Daoy (cell line): ENCODE results near the gene VWA8. TPM values are rescaled to one million over a fixed set of nuclear protein-coding genes. Genes with fewer than 3 reads are reported as not detected.

ENCODE experiments used
- DNase-seq: peaks from one replicate; pipeline ENCODE4 v3.0.0-alpha.2; 2015; ENCODE audit warnings: low read depth
- total RNA-seq: library from RNA; depleted of rRNA; stranded (reverse); fragments of >200 nt; shearing (Covaris generic); gene quantifications from 2 replicates; pipeline ENCODE4 v1.2.3, GENCODE V29; 2014

VWA8 gene
- total RNA-seq, 1 experiment from 2014 or later: 10.1 TPM

GRCh38 chr13:41802684-41803444 lies 158.0 kb downstream of the VWA8 start:
- DNase-seq: peak; percentile 34

- DNase-seq: no peak
These were observed 158.7 kb downstream of the VWA8 start for GRCh38 chr13:41802043-41802683.

DNA sequence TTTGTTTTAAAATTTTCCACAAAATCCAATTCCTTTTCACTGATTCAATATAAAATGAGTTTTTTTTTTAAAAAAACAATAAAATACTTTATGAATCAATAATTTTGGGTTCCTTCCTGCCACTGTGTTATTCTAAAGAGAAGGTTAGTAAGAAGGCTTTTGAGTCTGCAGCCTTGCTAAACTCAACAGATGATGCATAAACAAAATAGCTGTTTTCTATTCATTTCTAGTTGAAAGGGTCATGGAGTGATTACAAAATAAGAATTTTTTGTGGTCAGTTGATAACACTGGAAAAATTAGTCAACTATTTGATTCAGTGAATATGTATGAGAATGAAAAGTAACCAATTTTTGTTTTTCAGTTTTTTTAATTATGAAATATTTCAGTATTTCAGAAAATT lies 169.9 kb downstream of the VWA8 start:
- DNase-seq: no peak

GRCh38 chr13:41788552-41788951 lies 172.4 kb downstream of the VWA8 start:
- no peak for DNase-seq

- no peak for DNase-seq
These were observed 175.3 kb downstream of the VWA8 start for GRCh38 chr13:41785402-41786172.

GRCh38 chr13:41782086-41782485 lies 178.8 kb downstream of the VWA8 start:
- no peak for DNase-seq

DNA sequence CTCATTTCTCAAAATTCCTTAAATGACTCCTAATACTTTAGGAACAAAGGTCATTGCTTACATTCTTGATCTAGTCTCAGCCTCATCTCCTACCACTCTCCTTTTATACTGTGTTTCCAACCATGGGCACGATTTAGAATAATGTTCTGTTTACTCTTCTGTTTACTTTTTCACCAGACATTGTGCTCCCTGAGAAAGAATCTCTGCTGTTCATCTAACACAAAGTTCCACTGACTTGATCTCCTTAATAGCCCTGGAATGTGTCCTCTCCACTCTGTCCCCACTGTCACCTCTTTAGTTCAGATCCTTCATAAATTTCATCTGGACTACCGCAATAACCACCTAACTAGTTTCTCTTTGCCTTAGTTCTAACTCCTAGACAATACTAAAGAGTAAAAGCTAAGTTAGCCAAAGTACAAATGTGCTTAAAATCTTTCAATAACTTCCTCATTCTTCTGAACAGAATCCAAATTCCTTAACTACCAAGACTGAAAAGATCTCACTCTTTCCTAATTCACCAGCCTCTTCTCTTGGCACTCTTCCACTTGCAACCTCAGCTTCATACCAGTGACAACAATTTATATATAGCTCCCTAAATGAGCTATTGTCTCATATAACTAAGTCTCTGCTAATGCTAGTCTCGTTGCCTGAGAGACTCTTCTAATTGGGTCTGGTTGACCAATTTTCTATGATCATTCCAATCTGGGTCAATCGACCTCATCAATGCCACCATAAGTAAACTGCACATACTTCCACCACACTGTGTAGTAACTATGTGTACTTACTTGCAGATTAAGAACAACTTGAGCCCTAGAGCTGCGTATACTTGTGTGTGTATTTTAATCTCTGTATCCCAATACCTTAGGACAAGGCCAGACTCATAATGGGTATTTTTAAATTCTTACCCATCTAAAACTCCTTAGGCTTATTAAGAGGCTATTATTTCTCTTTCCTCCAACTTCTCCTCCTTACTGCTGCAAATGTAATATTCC lies 179.9 kb downstream of the VWA8 start:
- DNase-seq: no peak

DNA sequence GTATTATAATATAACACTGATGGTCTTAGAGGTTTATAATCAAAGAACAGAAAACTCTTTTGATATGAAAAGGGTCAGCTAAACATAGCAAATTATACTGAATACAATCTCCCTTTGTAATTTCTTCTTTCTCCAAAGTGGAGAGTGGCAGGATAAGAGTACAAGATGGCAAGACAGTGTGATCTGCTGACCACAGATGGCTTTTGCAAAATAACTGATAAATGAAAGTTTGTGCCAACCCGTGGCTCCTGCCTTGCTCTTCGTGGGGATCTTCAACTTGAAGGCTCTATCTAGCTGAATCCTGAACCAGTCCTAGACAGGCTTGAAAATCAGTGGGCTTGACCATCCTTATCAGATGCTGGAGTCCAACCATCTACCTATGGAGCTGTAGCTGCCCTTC lies 185.7 kb downstream of the VWA8 start:
- no peak for DNase-seq

DNA sequence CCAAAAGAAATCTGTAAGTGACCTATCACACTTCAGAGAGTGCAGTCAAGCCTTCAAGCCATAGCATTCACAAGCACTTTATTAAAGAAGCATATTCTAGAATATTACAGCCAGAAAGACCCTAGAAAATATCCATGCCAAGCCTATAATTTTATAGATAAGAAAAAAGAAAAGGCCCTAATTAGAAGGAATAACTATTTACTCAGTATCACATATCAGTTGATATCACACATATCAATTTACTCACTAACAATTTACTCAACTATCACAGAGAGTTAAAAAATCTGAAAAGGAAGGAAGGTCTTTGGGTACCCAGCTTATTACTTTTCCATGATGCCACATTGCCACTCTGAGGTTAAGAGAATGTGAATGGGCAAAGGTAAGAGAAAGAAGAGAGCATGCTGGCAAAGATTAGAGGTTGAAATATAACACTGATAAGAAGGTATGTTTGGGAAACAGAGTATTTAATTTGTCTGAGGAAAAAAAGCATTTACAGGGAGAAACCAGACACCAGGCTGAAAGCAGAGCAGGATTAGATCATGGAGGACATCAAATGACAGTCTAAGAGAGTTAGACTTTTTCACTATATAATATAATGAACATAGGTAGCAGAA lies 186.2 kb downstream of the VWA8 start:
- no peak for DNase-seq

GRCh38 chr13:41767801-41768200 lies 193.1 kb downstream of the VWA8 start:
- DNase-seq: no peak

DNA sequence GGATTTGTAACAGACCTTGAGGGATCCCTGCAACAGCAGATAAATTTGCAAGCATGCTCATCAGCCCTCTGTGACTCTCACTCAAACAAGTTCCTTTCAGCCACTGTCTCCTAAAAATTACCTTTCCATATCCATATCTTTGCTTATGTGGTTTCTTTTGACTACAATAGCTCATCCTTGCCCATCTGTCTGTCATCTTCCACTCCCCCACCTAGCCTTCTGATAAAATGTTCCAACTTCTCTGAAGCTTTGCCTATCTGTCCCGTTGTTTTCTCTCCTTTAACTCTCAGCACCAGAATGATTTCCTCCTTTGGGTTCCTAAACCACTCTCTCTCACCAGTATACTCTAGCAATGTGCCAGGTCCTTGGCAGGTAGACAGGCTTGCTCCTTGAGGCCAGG lies 194.5 kb downstream of the VWA8 start:
- no peak for DNase-seq

- no peak for DNase-seq
These were observed 195.1 kb downstream of the VWA8 start for GRCh38 chr13:41765813-41766212.

GRCh38 chr13:41765020-41765419 lies 195.9 kb downstream of the VWA8 start:
- no peak for DNase-seq

DNA sequence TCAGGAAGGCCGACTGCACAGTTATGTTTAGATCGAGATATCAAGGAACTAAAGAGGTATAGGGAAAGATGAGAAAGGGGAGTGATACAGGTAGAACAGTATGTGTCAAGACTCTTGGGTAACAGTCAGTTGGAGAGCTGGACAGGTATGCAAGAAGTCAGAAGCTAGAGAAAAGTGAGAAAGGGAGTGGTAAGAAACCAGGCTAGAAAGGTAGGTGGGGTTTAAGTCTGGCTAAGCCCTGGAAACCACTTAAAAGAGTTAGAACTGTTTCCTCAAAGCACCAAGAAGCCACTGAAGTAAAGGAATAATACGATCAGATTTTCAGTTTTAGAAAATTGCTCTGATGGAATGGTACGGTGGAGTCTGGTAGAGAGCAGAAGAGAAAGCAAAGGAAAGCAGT lies 196.4 kb downstream of the VWA8 start:
- no peak for DNase-seq

DNA sequence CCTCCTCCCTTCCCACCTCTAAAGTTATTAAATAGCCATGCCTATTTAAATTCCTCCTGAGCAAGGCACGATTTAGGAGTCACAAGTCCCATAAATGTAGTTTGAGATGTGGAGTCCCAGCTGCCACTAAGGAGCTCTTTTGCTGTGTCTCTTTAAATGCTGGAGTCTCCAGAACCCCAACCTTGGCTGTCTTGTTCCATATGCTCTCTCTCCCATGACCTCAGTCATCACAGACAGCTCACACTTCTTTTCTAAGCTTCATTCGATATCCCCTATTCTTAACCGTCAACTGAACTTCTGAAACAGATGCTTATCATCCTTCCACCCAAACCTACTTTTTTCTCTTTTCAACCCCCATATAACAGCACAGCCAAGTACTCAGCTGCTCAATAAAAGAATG lies 197.1 kb downstream of the VWA8 start:
- DNase-seq: no peak

DNA sequence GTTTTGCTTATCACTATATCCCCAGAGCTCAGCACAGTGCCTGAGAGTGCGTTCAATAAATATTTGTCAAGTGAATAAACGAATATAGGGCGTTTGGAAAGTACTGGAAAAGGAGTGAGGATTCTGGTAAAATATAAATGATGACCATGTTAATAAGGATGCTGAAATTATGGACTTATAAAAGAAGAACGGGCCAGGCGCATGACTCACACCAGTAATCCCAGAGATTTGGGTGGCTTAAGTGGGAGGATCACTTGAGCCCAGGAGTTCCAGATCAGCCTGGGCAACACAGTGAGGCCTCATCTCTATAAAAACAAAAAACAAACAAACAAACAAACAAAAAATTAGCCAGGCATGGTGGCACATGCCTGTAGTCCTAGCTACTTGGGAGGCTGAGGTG lies 198.1 kb downstream of the VWA8 start:
- DNase-seq: no peak

DNA sequence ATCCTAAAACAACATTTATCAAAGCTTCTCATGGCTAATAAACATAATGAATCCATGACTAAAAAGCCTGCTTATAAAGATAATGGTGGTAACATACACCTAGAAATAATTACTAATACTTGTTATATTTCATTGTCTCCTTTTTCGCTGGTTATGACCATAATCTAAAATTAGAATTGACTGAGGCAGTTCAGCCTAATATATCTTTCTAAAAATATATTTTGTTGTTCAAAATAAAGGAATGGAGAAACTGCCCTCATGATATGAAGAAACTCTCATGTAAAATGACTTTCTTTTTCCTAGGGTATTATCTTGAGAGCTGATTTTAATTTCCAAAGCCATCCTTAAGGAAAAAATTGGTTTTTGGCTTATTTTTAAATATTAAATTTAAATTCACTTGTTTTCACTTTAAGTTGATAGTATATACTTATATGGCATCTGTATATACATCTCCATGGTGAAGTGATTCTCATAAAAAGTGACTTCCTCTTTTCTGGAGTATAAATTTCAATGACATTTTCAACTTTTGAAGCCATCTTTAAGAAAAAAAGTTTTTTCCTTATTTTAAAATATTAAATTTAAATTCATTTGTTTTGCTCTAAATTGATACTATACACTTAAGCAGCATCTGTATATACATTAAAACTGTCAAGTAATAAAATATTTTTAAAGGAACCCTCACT lies 204.6 kb downstream of the VWA8 start:
- no peak for DNase-seq

DNA sequence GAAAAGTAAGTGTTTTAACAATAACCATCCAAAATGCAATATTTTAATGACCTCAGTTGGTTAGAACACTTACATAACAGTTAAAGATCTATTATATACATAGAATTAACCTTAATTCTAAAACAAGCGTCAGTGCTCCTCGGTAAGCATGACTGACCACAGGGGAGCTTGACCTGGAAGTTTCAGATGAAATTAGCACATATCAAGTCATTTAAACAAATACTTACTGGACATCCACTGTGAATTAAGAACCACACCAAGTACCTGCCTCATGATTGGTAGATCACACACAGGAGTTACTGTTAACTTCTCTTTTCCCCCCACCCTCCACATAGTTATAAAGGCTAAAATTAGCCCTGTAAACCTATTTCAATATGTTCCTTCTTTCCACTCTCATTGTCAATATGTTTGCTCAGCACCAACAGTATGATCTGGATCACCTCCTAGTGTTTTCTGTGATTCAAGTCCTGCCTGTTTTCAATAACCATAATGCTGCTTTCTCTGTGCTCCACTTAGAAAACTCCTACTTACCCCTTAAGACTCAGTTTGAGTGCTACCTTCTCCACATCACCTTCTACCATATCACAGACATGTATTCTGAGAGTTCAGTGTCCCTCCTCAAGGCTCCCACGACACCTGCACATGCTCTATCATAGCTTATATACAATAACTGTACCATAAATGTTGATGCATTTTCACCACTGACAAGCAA lies 209.0 kb downstream of the VWA8 start:
- no peak for DNase-seq

DNA sequence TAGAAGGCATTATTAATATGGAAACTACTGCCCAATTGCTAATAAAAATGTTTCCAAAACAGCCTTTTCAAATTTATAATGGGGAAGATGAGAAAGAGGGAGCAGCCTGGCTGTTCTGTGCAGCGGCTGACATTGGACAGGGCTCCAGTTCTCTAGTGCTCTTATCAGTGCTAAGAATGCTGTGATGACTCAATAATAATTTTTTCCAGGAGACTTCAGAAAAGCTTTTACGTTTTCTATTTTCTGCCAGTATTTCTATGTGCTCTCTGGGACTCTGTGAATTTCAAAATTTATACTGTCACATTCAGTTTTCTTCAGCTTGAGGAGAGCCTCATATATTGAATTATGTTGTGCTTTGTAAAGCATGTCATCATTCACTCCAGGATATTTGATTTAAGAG lies 209.6 kb downstream of the VWA8 start:
- DNase-seq: no peak

DNA sequence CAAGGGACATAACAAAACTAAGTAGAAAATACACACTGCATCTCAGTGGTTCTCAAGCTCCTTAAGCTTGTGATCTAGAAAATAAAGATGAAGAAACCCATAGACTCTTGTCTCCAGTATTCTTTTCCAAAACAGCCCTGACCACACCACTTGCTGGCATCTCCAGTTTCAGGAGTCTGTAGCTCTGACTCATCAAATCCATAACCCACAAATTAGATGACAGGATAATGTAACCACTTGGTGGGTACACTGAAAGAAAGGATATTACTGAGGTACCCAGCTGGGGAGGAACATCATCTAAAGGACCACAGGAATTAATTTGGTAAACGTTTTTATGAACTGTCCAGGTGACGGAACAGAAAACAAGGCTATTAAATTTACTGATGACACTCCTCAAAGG lies 214.7 kb downstream of the VWA8 start:
- DNase-seq: peak; percentile 69
